KMS-11 (cell line): ENCODE measurements around the gene RPL7A.

Experiments
- H2AFZ ChIP-seq: fragments of 200-600 bp; sonication (generic); 2 replicates; pipeline ENCODE4 v1.6.1; 2016; ENCODE audit warnings: antibody characterized with exemption, mixed run types, low read depth
- H3K27ac ChIP-seq: fragments of 200-600 bp; sonication (generic); 2 replicates; pipeline ENCODE4 v1.6.1; 2016; ENCODE audit warnings: mild to moderate bottlenecking, mixed run types
- H3K27me3 ChIP-seq: fragments of 200-600 bp; sonication (generic); 2 replicates; pipeline ENCODE4 v1.6.1; 2017; ENCODE audit warnings: mild to moderate bottlenecking, low read depth, mixed run types, moderate library complexity; ENCODE audit not compliant: insufficient read depth
- H3K36me3 ChIP-seq: fragments of 200-600 bp; sonication (generic); 2 replicates; pipeline ENCODE4 v1.6.1; 2017; ENCODE audit warnings: mild to moderate bottlenecking, mixed run types; ENCODE audit not compliant: insufficient read depth
- H3K4me1 ChIP-seq: fragments of 200-600 bp; sonication (generic); 2 replicates; pipeline ENCODE4 v1.6.1; 2016; ENCODE audit warnings: mild to moderate bottlenecking, low read depth, mixed run types; ENCODE audit not compliant: poor library complexity, severe bottlenecking
- H3K4me2 ChIP-seq: fragments of 200-600 bp; sonication (generic); 2 replicates; pipeline ENCODE4 v1.7.0; 2016; ENCODE audit warnings: mild to moderate bottlenecking, mixed run types
- H3K4me3 ChIP-seq: fragments of 200-600 bp; sonication (generic); IDR thresholded peaks from 2 replicates; pipeline ENCODE4 v1.6.1; 2017; ENCODE audit warnings: low read depth, low read length, mixed read lengths; ENCODE audit not compliant: insufficient read depth
- H3K79me2 ChIP-seq: fragments of 200-600 bp; sonication (generic); 2 replicates; pipeline ENCODE4 v1.6.1; 2016; ENCODE audit warnings: low read depth, mixed run types; ENCODE audit not compliant: insufficient read depth
- H3K9ac ChIP-seq: fragments of 200-600 bp; sonication (generic); 2 replicates; pipeline ENCODE4 v1.6.1; 2016; ENCODE audit warnings: mild to moderate bottlenecking, mixed run types
- H4K20me1 ChIP-seq: fragments of 200-600 bp; sonication (generic); 2 replicates; pipeline ENCODE4 v1.6.1; 2016; ENCODE audit warnings: mild to moderate bottlenecking, mixed run types; ENCODE audit not compliant: insufficient read depth
- TF ChIP-seq, protein P1 (sequence below): fragments of 200-600 bp; sonication (generic); conservative IDR thresholded peaks from 2 replicates; pipeline ENCODE4 v1.6.1; 2017; ENCODE audit warnings: low read depth, mild to moderate bottlenecking, antibody characterized with exemption, low read length, moderate library complexity, mixed read lengths

RPL7A gene

DNA sequence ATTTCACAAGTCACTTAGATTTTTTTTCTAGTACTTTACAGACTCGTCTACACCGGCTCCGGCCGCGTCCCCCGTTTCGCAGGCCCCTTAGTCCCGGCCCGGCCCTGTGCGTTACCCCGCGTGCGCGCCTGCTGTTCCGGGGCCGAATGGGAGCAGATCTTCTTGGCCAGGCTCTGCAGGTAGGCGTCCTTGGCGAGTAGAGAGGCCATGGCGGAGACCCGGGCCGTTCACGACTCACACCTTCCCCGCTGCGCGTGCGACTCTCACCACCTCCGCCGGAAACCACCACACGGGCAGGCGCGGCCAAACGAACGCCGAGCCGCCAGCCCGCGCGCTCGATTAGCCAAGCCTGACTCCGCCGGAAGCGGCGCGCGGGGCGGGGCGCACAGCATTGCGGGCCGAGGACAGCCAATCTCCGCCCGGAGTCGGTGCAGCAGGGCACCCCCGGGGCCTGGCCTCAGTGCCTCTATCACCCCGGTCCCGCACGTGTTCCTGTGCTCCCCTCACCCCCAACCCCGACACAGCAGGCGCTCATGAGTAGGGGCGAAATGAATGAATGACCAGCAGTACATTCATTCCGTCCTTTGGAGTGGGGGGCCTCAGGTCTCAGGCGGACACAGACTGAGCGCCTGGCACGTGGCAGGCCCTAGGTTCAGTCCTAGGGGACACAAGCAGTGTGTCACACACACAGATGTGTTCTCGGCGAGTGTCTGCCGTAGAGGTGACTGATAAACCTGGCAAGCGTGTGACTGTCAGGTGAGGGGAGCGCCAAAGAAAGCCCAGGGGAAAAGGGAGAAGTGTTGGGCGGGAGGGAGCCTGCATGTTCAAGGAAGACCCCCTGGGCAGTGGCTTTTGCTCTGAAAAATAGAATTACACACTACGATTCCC, 11.8 kb upstream of the RPL7A start, which contains the start of gene SURF6:
TSS of gene SURF6 (minus strand) at position 265 of the 888 bp plus-strand sequence. CDS start at position 209, 56 bp downstream.
- TF ChIP-seq, protein P1, sequence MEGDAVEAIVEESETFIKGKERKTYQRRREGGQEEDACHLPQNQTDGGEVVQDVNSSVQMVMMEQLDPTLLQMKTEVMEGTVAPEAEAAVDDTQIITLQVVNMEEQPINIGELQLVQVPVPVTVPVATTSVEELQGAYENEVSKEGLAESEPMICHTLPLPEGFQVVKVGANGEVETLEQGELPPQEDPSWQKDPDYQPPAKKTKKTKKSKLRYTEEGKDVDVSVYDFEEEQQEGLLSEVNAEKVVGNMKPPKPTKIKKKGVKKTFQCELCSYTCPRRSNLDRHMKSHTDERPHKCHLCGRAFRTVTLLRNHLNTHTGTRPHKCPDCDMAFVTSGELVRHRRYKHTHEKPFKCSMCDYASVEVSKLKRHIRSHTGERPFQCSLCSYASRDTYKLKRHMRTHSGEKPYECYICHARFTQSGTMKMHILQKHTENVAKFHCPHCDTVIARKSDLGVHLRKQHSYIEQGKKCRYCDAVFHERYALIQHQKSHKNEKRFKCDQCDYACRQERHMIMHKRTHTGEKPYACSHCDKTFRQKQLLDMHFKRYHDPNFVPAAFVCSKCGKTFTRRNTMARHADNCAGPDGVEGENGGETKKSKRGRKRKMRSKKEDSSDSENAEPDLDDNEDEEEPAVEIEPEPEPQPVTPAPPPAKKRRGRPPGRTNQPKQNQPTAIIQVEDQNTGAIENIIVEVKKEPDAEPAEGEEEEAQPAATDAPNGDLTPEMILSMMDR, result no peak
- H3K4me3 ChIP-seq, result peak within 1 kb of the TSS; percentile 68
- no peaks in the 10 kb centered on the region for H4K20me1 ChIP-seq
- H3K4me2 ChIP-seq, result peak within 1 kb of the TSS; percentile 76
- peaks cover 9% of the 10 kb centered on the region; the same call in 1 of the 2 replicates for H3K79me2 ChIP-seq
- no peaks in the 10 kb centered on the region for H3K36me3 ChIP-seq
- H3K9ac ChIP-seq, result peak within 1 kb of the TSS; percentile 62; the same call in 1 of the 2 replicates
- peak within 1 kb of the TSS; percentile 53 for H2AFZ ChIP-seq
- H3K27ac ChIP-seq, result peak within 1 kb of the TSS; percentile 63
- H3K27me3 ChIP-seq, result no peaks in the 10 kb centered on the region
- H3K4me1 ChIP-seq, result peaks cover 10% of the 10 kb centered on the region

DNA sequence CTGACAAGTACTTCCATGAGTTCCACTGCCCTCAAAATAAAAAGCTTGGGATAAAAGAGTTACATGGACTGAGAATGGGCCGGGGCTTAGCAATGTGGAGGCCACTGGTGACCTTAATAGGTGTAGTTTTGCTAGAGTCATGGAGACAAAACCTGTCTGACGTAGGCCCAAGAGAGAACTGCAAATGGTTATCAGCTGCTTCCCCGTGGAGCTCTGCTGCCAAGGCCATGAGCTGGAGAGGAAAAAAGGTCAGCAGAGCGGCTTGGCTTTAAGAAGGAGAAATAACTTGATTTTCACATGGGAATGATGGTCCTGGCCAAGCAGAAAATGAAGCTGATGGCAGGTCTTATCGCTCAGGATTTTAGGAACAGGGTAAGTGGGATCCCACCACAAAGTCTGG, 8.4 kb upstream of the RPL7A start:
- H3K4me2 ChIP-seq, result no peak overlapping the region
- peaks cover 7% of the 10 kb centered on the region for H3K4me1 ChIP-seq
- H3K4me3 ChIP-seq, result no peak overlapping the region
- TF ChIP-seq, protein P1, result no peak
- no peak overlapping the region for H3K9ac ChIP-seq
- H3K27me3 ChIP-seq, result no peaks in the 10 kb centered on the region
- H3K79me2 ChIP-seq, result peaks cover 9% of the 10 kb centered on the region; the same call in 1 of the 2 replicates
- no peak overlapping the region for H3K27ac ChIP-seq
- H4K20me1 ChIP-seq, result no peaks in the 10 kb centered on the region
- no peaks in the 10 kb centered on the region for H3K36me3 ChIP-seq
- H2AFZ ChIP-seq, result no peak overlapping the region

DNA sequence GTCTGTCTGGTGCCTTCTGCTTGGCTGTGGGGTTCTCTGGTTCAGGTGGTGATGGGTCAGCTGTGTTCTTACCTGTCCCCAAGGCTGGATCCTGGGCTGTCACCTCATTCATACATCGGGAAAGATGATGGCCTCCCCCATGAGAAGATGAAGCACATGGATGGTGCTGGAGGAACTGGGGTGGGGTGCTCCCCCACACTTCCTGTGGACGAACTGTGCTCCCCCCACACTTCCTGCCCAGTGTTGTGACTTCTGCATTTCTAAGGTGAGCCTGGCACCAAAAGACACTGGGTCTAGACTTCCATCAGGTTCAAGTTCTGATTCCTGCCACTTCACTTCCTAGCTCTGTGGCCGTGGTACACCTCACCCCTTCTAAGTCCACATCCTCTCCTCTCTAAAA, 7.8 kb upstream of the RPL7A start:
- Histone ChIP-seq H2AFZ (no peak overlapping the region), H3K36me3 (no peaks in the 10 kb centered on the region), H3K79me2 (peaks cover 5% of the 10 kb centered on the region; the same call in 1 of the 2 replicates), H3K27me3 (no peaks in the 10 kb centered on the region), H3K4me1 (peaks cover 1% of the 10 kb centered on the region), H3K27ac (no peak overlapping the region), H4K20me1 (no peaks in the 10 kb centered on the region), H3K4me2 (no peak overlapping the region), H3K4me3 (no peak overlapping the region), H3K9ac (no peak overlapping the region)
- TF ChIP-seq, protein P1, result no peak

DNA sequence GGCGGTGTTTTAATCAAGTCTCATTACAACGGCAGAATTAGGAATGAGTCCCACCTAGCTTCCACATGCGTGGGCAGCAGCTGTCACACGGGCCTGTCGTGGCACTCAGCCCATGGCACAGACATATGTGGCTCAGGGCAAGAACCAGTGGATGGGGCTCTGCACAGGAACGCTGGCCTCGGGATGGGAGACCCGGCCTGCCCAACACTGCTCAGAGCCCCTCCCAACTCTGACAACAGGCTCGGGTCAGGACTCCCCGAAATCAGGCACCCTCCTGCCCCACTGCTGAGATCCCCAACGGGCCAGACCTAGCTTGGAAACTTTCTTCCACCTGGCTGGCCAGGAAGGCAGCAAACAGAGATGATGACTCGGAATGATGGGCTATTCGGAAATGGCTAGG, 7.1 kb upstream of the RPL7A start:
- Histone ChIP-seq H3K27me3 (no peaks in the 10 kb centered on the region), H3K4me1 (no peaks in the 10 kb centered on the region), H4K20me1 (no peaks in the 10 kb centered on the region), H3K27ac (no peak overlapping the region), H3K4me3 (no peak overlapping the region), H3K79me2 (peaks cover 4% of the 10 kb centered on the region; the same call in 1 of the 2 replicates), H3K36me3 (no peaks in the 10 kb centered on the region), H3K9ac (no peak overlapping the region), H2AFZ (no peak overlapping the region), H3K4me2 (no peak overlapping the region)
- TF ChIP-seq, protein P1, result no peak
